Immature natural killer cell (primary cell): ENCODE measurements around the gene GABARAPL2. TPM values are rescaled to one million over a fixed set of nuclear protein-coding genes. Genes with fewer than 3 reads are reported as not detected.

Experiments
- DNase-seq, 3 donors: peaks; one replicate each; pipeline ENCODE4 v3.0.0; 2022; ENCODE audit warnings: mixed read lengths in 1 of 3
- H3K27ac Mint-ChIP-seq, 6 donors: one replicate each; pipeline ENCODE4 v1.8.0; 2020; ENCODE audit warnings: mixed read lengths in 6 of 6, mild to moderate bottlenecking in 5 of 6, inconsistent platforms in 4 of 6, moderate library complexity in 3 of 6
- H3K27me3 Mint-ChIP-seq, 3 donors: one replicate each; pipeline ENCODE4 v1.8.0; 2020 to 2021; ENCODE audit warnings: low read depth in 3 of 3, mild to moderate bottlenecking in 3 of 3, mixed read lengths in 3 of 3, moderate library complexity in 3 of 3, inconsistent platforms in 1 of 3
- H3K36me3 Mint-ChIP-seq, 3 donors: one replicate each; pipeline ENCODE4 v1.8.0; 2020; ENCODE audit warnings: mixed read lengths in 3 of 3, inconsistent platforms in 2 of 3, mild to moderate bottlenecking in 2 of 3
- H3K4me1 Mint-ChIP-seq, 2 donors: one replicate each; pipeline ENCODE4 v1.8.0; 2020; ENCODE audit warnings: inconsistent platforms in 2 of 2, mild to moderate bottlenecking in 2 of 2, mixed read lengths in 2 of 2, moderate library complexity in 1 of 2
- H3K4me3 Mint-ChIP-seq, 5 donors: one replicate each; pipeline ENCODE4 v1.8.0; 2020; ENCODE audit warnings: mild to moderate bottlenecking in 5 of 5, mixed read lengths in 5 of 5, inconsistent platforms in 3 of 5, moderate library complexity in 3 of 5
- H3K9me3 Mint-ChIP-seq, 6 donors: one replicate each; pipeline ENCODE4 v1.8.0; 2020; ENCODE audit warnings: mild to moderate bottlenecking in 6 of 6, mixed read lengths in 6 of 6, inconsistent platforms in 4 of 6, moderate library complexity in 3 of 6
- polyA plus RNA-seq, 3 donors: library from polyadenylated mRNA; unstranded; fragments of 300-500 nt; fragmentation: Illumina TruSeq; gene quantifications; one replicate each; pipeline ENCODE4 v1.2.3, GENCODE V29; 2021

The GABARAPL2 gene
- polyA plus RNA-seq, 3 donors from 2014 or later = 204 to 272 (median 269) TPM

- Mint-ChIP-seq H3K4me1 (peaks cover 32 to 47% of the 10 kb centered on the region in 2 donors), H3K27ac (peak overlapping the region; percentile 78 to 99 (median 97)), H3K36me3 (no peaks in the 10 kb centered on the region), H3K27me3 (peaks cover 6 to 15% (median 8%) of the 10 kb centered on the region in 3 donors), H3K4me3 (peak overlapping the region; percentile 89 to 100 (median 96)), H3K9me3 (no peaks in the 10 kb centered on the region)
- DNase-seq = no peak
These were observed 539 bp upstream of the GABARAPL2 start for GRCh38 chr16:75565640-75566039.

- DNase-seq = no peak
These were observed 628 bp downstream of the GABARAPL2 start for GRCh38 chr16:75566758-75567255.

GRCh38 chr16:75567911-75568310 lies 1.7 kb downstream of the GABARAPL2 start:
- H3K4me1 Mint-ChIP-seq = peaks cover 40 to 51% of the 10 kb centered on the region in 2 donors

More at GRCh38 chr16:75566758-75567255, 628 bp downstream of the GABARAPL2 start:
- Mint-ChIP-seq H3K9me3 (no peaks in the 10 kb centered on the region), H3K27ac (peak overlapping the region; percentile 25 to 83 (median 75)), H3K27me3 (peaks cover 5 to 15% (median 8%) of the 10 kb centered on the region in 3 donors), H3K4me1 (peaks cover 35 to 47% of the 10 kb centered on the region in 2 donors), H3K4me3 (peak overlapping the region; percentile 84 to 100 (median 96)), H3K36me3 (peaks cover 0 to 4% (median 0%) of the 10 kb centered on the region in 3 donors)

GRCh38 chr16:75570396-75571065 lies 4.4 kb downstream of the GABARAPL2 start:
- H3K9me3 Mint-ChIP-seq = no peaks in the 10 kb centered on the region
- peaks cover 39 to 57% of the 10 kb centered on the region in 2 donors for H3K4me1 Mint-ChIP-seq
- H3K27me3 Mint-ChIP-seq = peaks cover 0 to 5% (median 4%) of the 10 kb centered on the region in 3 donors
- no peak overlapping the region for H3K4me3 Mint-ChIP-seq
- no peak for DNase-seq
- H3K27ac Mint-ChIP-seq = peak overlapping the region in 2 of 6 donors; percentile 34 to 48
- peaks cover 4 to 10% (median 8%) of the 10 kb centered on the region in 3 donors for H3K36me3 Mint-ChIP-seq

More at GRCh38 chr16:75567911-75568310, 1.7 kb downstream of the GABARAPL2 start:
- Mint-ChIP-seq H3K4me3 (peak overlapping the region; percentile 84 to 100 (median 96)), H3K9me3 (no peaks in the 10 kb centered on the region), H3K27ac (peak overlapping the region in 5 of 6 donors; percentile 1 to 83 (median 45)), H3K36me3 (peaks cover 0 to 8% (median 7%) of the 10 kb centered on the region in 3 donors), H3K27me3 (peaks cover 2 to 9% (median 5%) of the 10 kb centered on the region in 3 donors)
- DNase-seq = no peak

GRCh38 chr16:75572864-75573542 lies 6.8 kb downstream of the GABARAPL2 start:
- no peaks in the 10 kb centered on the region for H3K27me3 Mint-ChIP-seq
- no peaks in the 10 kb centered on the region for H3K9me3 Mint-ChIP-seq
- DNase-seq = no peak
- peaks cover 25 to 46% of the 10 kb centered on the region in 2 donors for H3K4me1 Mint-ChIP-seq
- H3K27ac Mint-ChIP-seq = no peak overlapping the region
- H3K4me3 Mint-ChIP-seq = no peak overlapping the region
- peaks cover 9 to 25% (median 10%) of the 10 kb centered on the region in 3 donors for H3K36me3 Mint-ChIP-seq

- Mint-ChIP-seq H3K36me3 (peaks cover 15 to 31% (median 15%) of the 10 kb centered on the region in 3 donors), H3K9me3 (no peaks in the 10 kb centered on the region), H3K4me1 (peaks cover 18 to 42% of the 10 kb centered on the region in 2 donors), H3K4me3 (no peak overlapping the region), H3K27me3 (no peaks in the 10 kb centered on the region), H3K27ac (peak overlapping the region in 1 of 6 donors; percentile 55)
- no peak for DNase-seq
These were observed 7.8 kb downstream of the GABARAPL2 start for GRCh38 chr16:75573955-75574354.

GRCh38 chr16:75575958-75576357 lies 9.8 kb downstream of the GABARAPL2 start:
- Mint-ChIP-seq H3K9me3 (no peaks in the 10 kb centered on the region), H3K27me3 (no peaks in the 10 kb centered on the region), H3K36me3 (peaks cover 15 to 37% (median 20%) of the 10 kb centered on the region in 3 donors), H3K27ac (no peak overlapping the region), H3K4me1 (peaks cover 13 to 42% of the 10 kb centered on the region in 2 donors), H3K4me3 (no peak overlapping the region)
- no peak for DNase-seq

GRCh38 chr16:75576384-75576811 lies 10.2 kb downstream of the GABARAPL2 start:
- Mint-ChIP-seq H3K27me3 (no peaks in the 10 kb centered on the region), H3K9me3 (no peaks in the 10 kb centered on the region), H3K4me3 (no peak overlapping the region), H3K4me1 (peaks cover 11 to 42% of the 10 kb centered on the region in 2 donors), H3K36me3 (peaks cover 15 to 34% (median 20%) of the 10 kb centered on the region in 3 donors), H3K27ac (peak overlapping the region in 1 of 6 donors; percentile 12)
- DNase-seq = no peak

- Mint-ChIP-seq H3K4me1 (peaks cover 5 to 34% of the 10 kb centered on the region in 2 donors), H3K4me3 (no peak overlapping the region), H3K27ac (peak overlapping the region in 1 of 6 donors; percentile 53), H3K36me3 (peaks cover 8 to 28% (median 18%) of the 10 kb centered on the region in 3 donors), H3K9me3 (no peaks in the 10 kb centered on the region), H3K27me3 (no peaks in the 10 kb centered on the region)
- DNase-seq = no peak
These were observed 12.0 kb downstream of the GABARAPL2 start for GRCh38 chr16:75578212-75578611.

- Mint-ChIP-seq H3K27ac (peak overlapping the region in 2 of 6 donors; percentile 51 to 53), H3K9me3 (no peaks in the 10 kb centered on the region), H3K4me3 (no peak overlapping the region), H3K4me1 (peaks cover 4 to 29% of the 10 kb centered on the region in 2 donors), H3K36me3 (peaks cover 8 to 28% (median 16%) of the 10 kb centered on the region in 3 donors), H3K27me3 (no peaks in the 10 kb centered on the region)
- DNase-seq = no peak
These were observed 12.5 kb downstream of the GABARAPL2 start for GRCh38 chr16:75578725-75579124.

- H3K4me3 Mint-ChIP-seq = no peak overlapping the region
- no peak for DNase-seq
- H3K9me3 Mint-ChIP-seq = no peaks in the 10 kb centered on the region
- H3K27ac Mint-ChIP-seq = peak overlapping the region in 2 of 6 donors; percentile 21 to 51
- peaks cover 4 to 24% of the 10 kb centered on the region in 2 donors for H3K4me1 Mint-ChIP-seq
- H3K36me3 Mint-ChIP-seq = peaks cover 5 to 29% (median 16%) of the 10 kb centered on the region in 3 donors
- no peaks in the 10 kb centered on the region for H3K27me3 Mint-ChIP-seq
These were observed 13.2 kb downstream of the GABARAPL2 start for GRCh38 chr16:75579281-75579834.

GRCh38 chr16:75584108-75584507 lies 17.9 kb downstream of the GABARAPL2 start:
- Mint-ChIP-seq H3K36me3 (peaks cover 0 to 15% (median 4%) of the 10 kb centered on the region in 3 donors), H3K27me3 (no peaks in the 10 kb centered on the region), H3K4me1 (peaks cover 1 to 9% of the 10 kb centered on the region in 2 donors), H3K9me3 (no peaks in the 10 kb centered on the region), H3K27ac (peak overlapping the region in 1 of 6 donors; percentile 68), H3K4me3 (no peak overlapping the region)
- no peak for DNase-seq

GRCh38 chr16:75588716-75589115 lies 22.5 kb downstream of the GABARAPL2 start:
- no peaks in the 10 kb centered on the region for H3K27me3 Mint-ChIP-seq
- no peak overlapping the region for H3K27ac Mint-ChIP-seq
- no peak for DNase-seq
- no peak overlapping the region for H3K4me3 Mint-ChIP-seq
- H3K4me1 Mint-ChIP-seq = no peaks in the 10 kb centered on the region
- no peaks in the 10 kb centered on the region for H3K9me3 Mint-ChIP-seq
- H3K36me3 Mint-ChIP-seq = peaks cover 0 to 15% (median 0%) of the 10 kb centered on the region in 3 donors
